ENCODE results near the gene PDP2. TPM values are rescaled to one million over a fixed set of nuclear protein-coding genes. Genes with fewer than 3 reads are reported as not detected.

The PDP2 gene
- total and polyA plus RNA-seq, 10 of the 15 experiments (the other 5 are each of a cell fraction or from before 2014, with no cell fraction given), result 1.9 to 31.1 (median 6.2) TPM

GRCh38 chr16:66872943-66873684 lies 7.2 kb upstream of the PDP2 start (continued):
- TF ChIP-seq FOXM1 (IDR thresholded peaks at IDR 0.05; ENCODE audit: low read depth, low read length) (peak; percentile 32; the same call in 1 of the 2 replicates), EGR1 (IDR thresholded peaks at IDR 0.05; ENCODE audit: borderline replicate concordance in 1 of 2, low read depth in 2 of 2, low read length in 2 of 2) (peak in 1 of 2 experiments; percentile 60; a peak in 2 of 3 replicates), EED (IDR thresholded peaks at IDR 0.05; ENCODE audit: low read depth) (peak; percentile 83), RELA (IDR thresholded peaks at IDR 0.05; ENCODE audit: borderline replicate concordance, partially characterized antibody) (no peak), CHD4 (IDR thresholded peaks at IDR 0.05) (no peak), SKIL (IDR thresholded peaks at IDR 0.05; ENCODE audit: low read depth, poor library complexity, severe bottlenecking) (peak; percentile 58), HDGF (IDR thresholded peaks at IDR 0.05) (peak; percentile 84; the same call in 1 of the 2 replicates), ZBTB11 (CRISPR knock-in tag; IDR thresholded peaks at IDR 0.05) (no peak), ZSCAN29 (IDR thresholded peaks at IDR 0.05) (no peak), GATAD2B (conservative IDR thresholded peaks at IDR 0.05; ENCODE audit: low read depth) (peak; percentile 74), ZNF687 (IDR thresholded peaks at IDR 0.05) (peak; percentile 60)
- TF ChIP-seq, protein P1, sequence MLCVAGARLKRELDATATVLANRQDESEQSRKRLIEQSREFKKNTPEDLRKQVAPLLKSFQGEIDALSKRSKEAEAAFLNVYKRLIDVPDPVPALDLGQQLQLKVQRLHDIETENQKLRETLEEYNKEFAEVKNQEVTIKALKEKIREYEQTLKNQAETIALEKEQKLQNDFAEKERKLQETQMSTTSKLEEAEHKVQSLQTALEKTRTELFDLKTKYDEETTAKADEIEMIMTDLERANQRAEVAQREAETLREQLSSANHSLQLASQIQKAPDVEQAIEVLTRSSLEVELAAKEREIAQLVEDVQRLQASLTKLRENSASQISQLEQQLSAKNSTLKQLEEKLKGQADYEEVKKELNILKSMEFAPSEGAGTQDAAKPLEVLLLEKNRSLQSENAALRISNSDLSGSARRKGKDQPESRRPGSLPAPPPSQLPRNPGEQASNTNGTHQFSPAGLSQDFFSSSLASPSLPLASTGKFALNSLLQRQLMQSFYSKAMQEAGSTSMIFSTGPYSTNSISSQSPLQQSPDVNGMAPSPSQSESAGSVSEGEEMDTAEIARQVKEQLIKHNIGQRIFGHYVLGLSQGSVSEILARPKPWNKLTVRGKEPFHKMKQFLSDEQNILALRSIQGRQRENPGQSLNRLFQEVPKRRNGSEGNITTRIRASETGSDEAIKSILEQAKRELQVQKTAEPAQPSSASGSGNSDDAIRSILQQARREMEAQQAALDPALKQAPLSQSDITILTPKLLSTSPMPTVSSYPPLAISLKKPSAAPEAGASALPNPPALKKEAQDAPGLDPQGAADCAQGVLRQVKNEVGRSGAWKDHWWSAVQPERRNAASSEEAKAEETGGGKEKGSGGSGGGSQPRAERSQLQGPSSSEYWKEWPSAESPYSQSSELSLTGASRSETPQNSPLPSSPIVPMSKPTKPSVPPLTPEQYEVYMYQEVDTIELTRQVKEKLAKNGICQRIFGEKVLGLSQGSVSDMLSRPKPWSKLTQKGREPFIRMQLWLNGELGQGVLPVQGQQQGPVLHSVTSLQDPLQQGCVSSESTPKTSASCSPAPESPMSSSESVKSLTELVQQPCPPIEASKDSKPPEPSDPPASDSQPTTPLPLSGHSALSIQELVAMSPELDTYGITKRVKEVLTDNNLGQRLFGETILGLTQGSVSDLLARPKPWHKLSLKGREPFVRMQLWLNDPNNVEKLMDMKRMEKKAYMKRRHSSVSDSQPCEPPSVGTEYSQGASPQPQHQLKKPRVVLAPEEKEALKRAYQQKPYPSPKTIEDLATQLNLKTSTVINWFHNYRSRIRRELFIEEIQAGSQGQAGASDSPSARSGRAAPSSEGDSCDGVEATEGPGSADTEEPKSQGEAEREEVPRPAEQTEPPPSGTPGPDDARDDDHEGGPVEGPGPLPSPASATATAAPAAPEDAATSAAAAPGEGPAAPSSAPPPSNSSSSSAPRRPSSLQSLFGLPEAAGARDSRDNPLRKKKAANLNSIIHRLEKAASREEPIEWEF (IDR thresholded peaks at IDR 0.05; ENCODE audit: insufficient replicate concordance, low read depth, low read length), result no peak

All from GM12878 (cell line).